C4-2B (cell line): Measurements from ENCODE around the gene AKR1C3.

ENCODE experiments used
- ZFX ChIP-seq: fragments of 450-650 bp; IDR thresholded peaks from 2 replicates; pipeline ENCODE4 v1.6.1; 2017
- TF ChIP-seq, protein P1 (sequence below): fragments of 450-650 bp; conservative IDR thresholded peaks from 2 replicates; pipeline ENCODE4 v1.5.1; 2017; ENCODE audit warnings: mild to moderate bottlenecking

DNA sequence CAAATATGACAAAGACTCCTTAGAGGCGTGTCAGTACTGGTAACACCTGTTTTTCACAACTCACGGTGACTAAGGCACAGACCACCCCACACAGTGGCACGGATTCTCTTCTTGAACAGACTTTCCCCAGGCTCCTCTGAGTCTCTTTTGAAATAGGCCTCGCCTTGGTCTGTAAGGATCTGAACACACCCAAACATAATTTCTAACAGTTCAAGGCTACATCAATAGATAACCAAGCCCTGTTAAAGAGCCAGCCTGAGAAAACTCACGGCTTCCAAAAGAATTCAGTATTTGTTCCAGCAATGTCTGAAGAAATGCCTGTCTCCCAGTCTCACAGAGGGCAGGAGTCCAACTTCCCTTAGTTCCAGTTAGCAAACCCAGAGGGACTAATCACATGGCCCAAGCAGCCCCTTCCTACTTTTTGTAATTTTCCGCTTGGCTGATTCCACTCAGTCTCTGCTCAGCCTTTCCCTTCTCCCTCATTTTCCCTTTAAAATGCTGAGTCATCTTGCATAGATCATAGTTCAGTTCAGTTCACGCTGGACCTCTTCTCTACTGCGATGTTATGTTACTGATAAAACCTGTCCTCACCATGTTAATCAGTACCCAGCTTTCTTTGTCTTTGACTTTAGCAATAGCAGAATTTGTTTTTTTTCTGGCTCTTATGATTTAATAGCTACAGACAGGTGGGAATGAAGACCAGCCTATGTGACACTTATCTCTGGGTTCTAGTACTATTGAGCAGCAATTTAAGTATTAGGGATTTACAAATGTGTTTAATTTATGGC lies 22.6 kb upstream of the AKR1C3 start:
- TF ChIP-seq, protein P1, sequence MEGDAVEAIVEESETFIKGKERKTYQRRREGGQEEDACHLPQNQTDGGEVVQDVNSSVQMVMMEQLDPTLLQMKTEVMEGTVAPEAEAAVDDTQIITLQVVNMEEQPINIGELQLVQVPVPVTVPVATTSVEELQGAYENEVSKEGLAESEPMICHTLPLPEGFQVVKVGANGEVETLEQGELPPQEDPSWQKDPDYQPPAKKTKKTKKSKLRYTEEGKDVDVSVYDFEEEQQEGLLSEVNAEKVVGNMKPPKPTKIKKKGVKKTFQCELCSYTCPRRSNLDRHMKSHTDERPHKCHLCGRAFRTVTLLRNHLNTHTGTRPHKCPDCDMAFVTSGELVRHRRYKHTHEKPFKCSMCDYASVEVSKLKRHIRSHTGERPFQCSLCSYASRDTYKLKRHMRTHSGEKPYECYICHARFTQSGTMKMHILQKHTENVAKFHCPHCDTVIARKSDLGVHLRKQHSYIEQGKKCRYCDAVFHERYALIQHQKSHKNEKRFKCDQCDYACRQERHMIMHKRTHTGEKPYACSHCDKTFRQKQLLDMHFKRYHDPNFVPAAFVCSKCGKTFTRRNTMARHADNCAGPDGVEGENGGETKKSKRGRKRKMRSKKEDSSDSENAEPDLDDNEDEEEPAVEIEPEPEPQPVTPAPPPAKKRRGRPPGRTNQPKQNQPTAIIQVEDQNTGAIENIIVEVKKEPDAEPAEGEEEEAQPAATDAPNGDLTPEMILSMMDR = no peak
- no peak for TF ChIP-seq ZFX
